Endothelial cell of umbilical vein (primary cell): ENCODE results near the gene ESYT2. TPM values are rescaled to one million over a fixed set of nuclear protein-coding genes. Genes with fewer than 3 reads are reported as not detected.

Experiments
- BruUV-seq: library from RNA; stranded (reverse); fragments of 400-500 nt; replicated peaks from 2 replicates; lab custom pipeline; 2021; lab: Mats Ljungman, UMichigan
- CTCF ChIA-PET: fragments of 300-600, 350-600 bp; sonication (Branson Sonifier 250); formaldehyde crosslinking; loops from one replicate; lab custom pipeline; 2021; ENCODE audit warnings: antibody characterized with exemption, inconsistent platforms; lab: Charles Lee
- POLR2A ChIA-PET: fragments of 300-600, 350-600 bp; sonication (Branson Sonifier 250); formaldehyde crosslinking; loops from one replicate; lab custom pipeline; 2021; ENCODE audit warnings: antibody characterized with exemption, inconsistent platforms; lab: Charles Lee
- DNase-seq: peaks from one replicate; pipeline ENCODE4 v3.0.0-alpha.2; 2011; ENCODE audit warnings: low read depth, low spot score
- FAIRE-seq: peaks from 2 replicates; lab custom pipeline; 2011; peaks lifted over from hg19 to GRCh38; lab: Jason Lieb, UNC
- H2AFZ ChIP-seq: 2 replicates; pipeline ENCODE4 v1.6.0; 2012; ENCODE audit warnings: low read depth, low read length, control low read depth, inconsistent platforms
- H3K27ac ChIP-seq: 2 replicates; pipeline ENCODE4 v1.5.1; 2011; ENCODE audit warnings: low read depth, mild to moderate bottlenecking, control low read depth, low read length, moderate library complexity; ENCODE audit not compliant: insufficient read depth
- H3K27me3 ChIP-seq, 2 experiments: 2 replicates each; pipeline versions ENCODE4 v1.6.0 to v1.6.1; 2011; ENCODE audit warnings: low read length in 2 of 2, mixed read lengths in 1 of 2; ENCODE audit not compliant: control insufficient read depth in 2 of 2, insufficient read depth in 2 of 2
- H3K36me3 ChIP-seq, 2 experiments: 2 replicates in 1 of 2; 3 replicates in 1 of 2; pipeline ENCODE4 v1.5.1; 2011; ENCODE audit warnings: low read length in 2 of 2, mild to moderate bottlenecking in 1 of 2, moderate library complexity in 1 of 2; ENCODE audit not compliant: control insufficient read depth in 2 of 2, insufficient read depth in 2 of 2; ENCODE audit errors: extremely low read depth in 1 of 2
- H3K4me1 ChIP-seq: 3 replicates; pipeline ENCODE4 v1.5.1; 2011; ENCODE audit warnings: mild to moderate bottlenecking, low read length; ENCODE audit not compliant: control insufficient read depth, insufficient read depth; ENCODE audit errors: extremely low read depth
- H3K4me2 ChIP-seq: 2 replicates; pipeline ENCODE4 v1.6.1; 2011; ENCODE audit warnings: low read length, control low read depth, mixed read lengths; ENCODE audit not compliant: insufficient read depth
- H3K4me3 ChIP-seq, 3 experiments: fragments of 200-600 bp in 1 of 3; sonication (generic), shearing (Covaris generic) in 1 of 3; replicated peaks in 1 of 3; 2 replicates each; pipeline ENCODE4 v1.5.1; 2011 to 2016; ENCODE audit warnings: control low read depth in 3 of 3, low read length in 3 of 3, mild to moderate bottlenecking in 2 of 3, inconsistent platforms in 1 of 3, low read depth in 1 of 3, moderate library complexity in 1 of 3; ENCODE audit not compliant: insufficient read depth in 1 of 3
- H3K79me2 ChIP-seq: 2 replicates; pipeline ENCODE4 v1.6.0; 2012; ENCODE audit warnings: low read length, inconsistent platforms; ENCODE audit not compliant: control insufficient read depth, insufficient read depth
- H3K9ac ChIP-seq: replicated peaks from 2 replicates; pipeline ENCODE3; 2011; ENCODE audit warnings: low read length, control low read depth; ENCODE audit not compliant: insufficient read depth; ENCODE audit errors: extremely low read depth
- H3K9me1 ChIP-seq: replicated peaks from 3 replicates; pipeline ENCODE4 v1.6.0; 2011; ENCODE audit warnings: mild to moderate bottlenecking, low read length; ENCODE audit not compliant: control insufficient read depth, insufficient read depth; ENCODE audit errors: extremely low read depth
- H3K9me3 ChIP-seq: replicated peaks from 2 replicates; pipeline ENCODE4 v1.5.1; 2012; ENCODE audit warnings: low read length, inconsistent platforms; ENCODE audit not compliant: control insufficient read depth, insufficient read depth
- H4K20me1 ChIP-seq: replicated peaks from 2 replicates; pipeline ENCODE3; 2011; ENCODE audit warnings: mild to moderate bottlenecking, low read length; ENCODE audit not compliant: control insufficient read depth, insufficient read depth; ENCODE audit errors: extremely low read depth
- EZH2 ChIP-seq: IDR thresholded peaks from 2 replicates; pipeline ENCODE4 v1.6.1; 2012; ENCODE audit warnings: borderline replicate concordance, low read depth, mild to moderate bottlenecking, moderate library complexity, low read length, inconsistent platforms; ENCODE audit not compliant: severe bottlenecking
- FOS ChIP-seq: IDR thresholded peaks from 2 replicates; pipeline ENCODE4 v1.6.1; 2011; ENCODE audit warnings: mild to moderate bottlenecking, low read length, moderate library complexity, borderline replicate concordance; ENCODE audit not compliant: insufficient read depth
- GATA2 ChIP-seq: IDR thresholded peaks from 2 replicates; pipeline ENCODE4 v1.7.0; 2011; ENCODE audit warnings: low read depth, mild to moderate bottlenecking, moderate library complexity, mixed read lengths, low read length; ENCODE audit not compliant: insufficient read length, insufficient read depth
- JUN ChIP-seq: IDR thresholded peaks from 2 replicates; pipeline ENCODE4 v1.6.1; 2011; ENCODE audit warnings: borderline replicate concordance, low read depth; ENCODE audit not compliant: insufficient read length, insufficient read depth
- MAX ChIP-seq: IDR thresholded peaks from 2 replicates; pipeline ENCODE4 v1.6.1; 2011; ENCODE audit not compliant: insufficient read depth, insufficient read length
- MYC ChIP-seq: IDR thresholded peaks from one replicate; pipeline ENCODE4 v1.6.1; 2011; ENCODE audit warnings: mild to moderate bottlenecking, low read depth, low read length
- POLR2A ChIP-seq: IDR thresholded peaks from 2 replicates; pipeline ENCODE4 v1.6.1; 2012; ENCODE audit warnings: low read depth, mild to moderate bottlenecking, control low read depth, low read length
- POLR2AphosphoS5 ChIP-seq: IDR thresholded peaks from 2 replicates; pipeline ENCODE4 v1.6.1; 2012; ENCODE audit warnings: low read depth, mild to moderate bottlenecking, control low read depth, low read length, moderate library complexity; ENCODE audit not compliant: insufficient read depth
- dilution Hi-C: fragments of 300-500 bp; cut with MboI; formaldehyde crosslinking; loops from one replicate; pipeline ENCODE4 v1.15.0; 2019; ENCODE audit warnings: low sequenced_read_pairs; ENCODE audit not compliant: extremely low pct_ligation_motif_present
- intact Hi-C: fragments of 100-400 bp; cut with micrococcal nuclease; formaldehyde crosslinking; loops from one replicate; pipeline ENCODE4 v1.10.0; 2022
- polyA plus RNA-seq, 4 experiments: library from polyadenylated mRNA; depleted of rRNA in 3 of 4; stranded (reverse) in 3 of 4; unstranded in 1 of 4; fragments of >200 nt; gene quantifications; 2 replicates each; pipeline versions ENCODE4 v1.2.1 to v1.2.3, GENCODE V29; 2011 to 2012; ENCODE audit warnings: missing spikeins in 1 of 4
- total RNA-seq: library from RNA; stranded (reverse); gene quantifications from 2 replicates; pipeline ENCODE4 v1.2.3, GENCODE V29; 2021
- TF ChIP-seq, protein P1 (sequence below), 2 donors: IDR thresholded peaks; 1 replicate in 1 of 2; 2 replicates in 1 of 2; pipeline ENCODE4 v1.5.1; 2011; ENCODE audit warnings: low read length in 2 of 2, mild to moderate bottlenecking in 2 of 2, moderate library complexity in 2 of 2, control low read depth in 1 of 2, inconsistent platforms in 1 of 2, low read depth in 1 of 2; ENCODE audit not compliant: insufficient read depth in 1 of 2; ENCODE audit errors: extremely low read depth in 1 of 2

Gene ESYT2
- total and polyA plus RNA-seq, 2 donors (not counting 3 experiments of a cell fraction or from before 2014, with no cell fraction given), result 18.8 to 46.6 TPM

DNA sequence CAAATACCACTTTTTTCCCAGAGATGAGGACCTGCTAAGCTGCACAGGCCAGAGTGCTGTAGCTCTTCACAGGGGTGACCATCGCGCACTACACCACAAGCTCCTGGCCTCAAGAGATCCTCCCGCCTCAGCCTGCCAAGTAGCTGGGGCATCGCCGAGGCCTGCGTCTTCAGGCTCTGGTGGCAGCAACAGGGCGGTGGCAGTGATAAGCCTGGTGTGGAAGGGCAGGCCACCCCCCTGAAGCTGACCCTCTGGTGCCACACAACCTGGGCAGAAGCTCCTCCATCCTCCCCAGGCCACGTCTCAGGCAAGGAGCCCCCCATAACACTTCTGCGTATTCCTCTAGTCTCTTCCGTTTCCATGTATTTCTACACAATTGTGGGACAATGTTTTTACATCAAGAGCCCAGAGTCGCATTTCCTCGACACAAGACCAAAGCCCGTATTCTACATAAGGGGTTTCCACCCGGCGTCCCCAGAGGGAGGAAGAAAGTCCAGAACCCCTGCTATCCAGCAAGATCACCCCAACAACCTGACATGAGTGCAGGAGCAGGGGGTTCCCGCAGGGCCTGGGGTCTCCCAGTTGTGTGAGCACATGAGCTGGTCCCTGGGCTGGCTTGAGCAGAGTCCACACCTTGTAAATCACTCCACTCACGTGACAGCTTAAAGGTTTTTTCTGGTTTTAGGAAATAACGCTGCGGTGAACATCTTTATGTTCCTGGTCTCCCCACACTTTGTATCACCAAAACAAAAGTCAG is 87.1 kb downstream of the ESYT2 start:
- BruUV-seq, result no TSS peak
- no peak for FAIRE-seq
- no peak for DNase-seq
- Histone ChIP-seq H3K79me2 (no peaks in the 10 kb centered on the region), H3K9me1 (no peaks in the 10 kb centered on the region), H2AFZ (no peak overlapping the region), H3K27ac (no peak overlapping the region), H3K9ac (no peak overlapping the region), H3K27me3 (no peaks in the 10 kb centered on the region), H3K4me3 (no peak overlapping the region), H3K4me1 (peaks cover 22% of the 10 kb centered on the region), H4K20me1 (no peaks in the 10 kb centered on the region), H3K9me3 (no peaks in the 10 kb centered on the region), H3K4me2 (no peak overlapping the region), H3K36me3 (peaks cover 0 to 12% of the 10 kb centered on the region in 2 experiments)
- intact Hi-C loops, result no loop called here
- TF ChIP-seq, protein P1, sequence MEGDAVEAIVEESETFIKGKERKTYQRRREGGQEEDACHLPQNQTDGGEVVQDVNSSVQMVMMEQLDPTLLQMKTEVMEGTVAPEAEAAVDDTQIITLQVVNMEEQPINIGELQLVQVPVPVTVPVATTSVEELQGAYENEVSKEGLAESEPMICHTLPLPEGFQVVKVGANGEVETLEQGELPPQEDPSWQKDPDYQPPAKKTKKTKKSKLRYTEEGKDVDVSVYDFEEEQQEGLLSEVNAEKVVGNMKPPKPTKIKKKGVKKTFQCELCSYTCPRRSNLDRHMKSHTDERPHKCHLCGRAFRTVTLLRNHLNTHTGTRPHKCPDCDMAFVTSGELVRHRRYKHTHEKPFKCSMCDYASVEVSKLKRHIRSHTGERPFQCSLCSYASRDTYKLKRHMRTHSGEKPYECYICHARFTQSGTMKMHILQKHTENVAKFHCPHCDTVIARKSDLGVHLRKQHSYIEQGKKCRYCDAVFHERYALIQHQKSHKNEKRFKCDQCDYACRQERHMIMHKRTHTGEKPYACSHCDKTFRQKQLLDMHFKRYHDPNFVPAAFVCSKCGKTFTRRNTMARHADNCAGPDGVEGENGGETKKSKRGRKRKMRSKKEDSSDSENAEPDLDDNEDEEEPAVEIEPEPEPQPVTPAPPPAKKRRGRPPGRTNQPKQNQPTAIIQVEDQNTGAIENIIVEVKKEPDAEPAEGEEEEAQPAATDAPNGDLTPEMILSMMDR (IDR thresholded peaks at IDR 0.05; ENCODE audit: extremely low read depth in 1 of 2, insufficient read depth in 1 of 2, low read depth in 1 of 2, low read length in 2 of 2), result no peak
- TF ChIP-seq POLR2AphosphoS5 (no peak), MYC (no peak), MAX (no peak), POLR2A (no peak), JUN (no peak), FOS (no peak), EZH2 (no peak), GATA2 (no peak)
- POLR2A ChIA-PET, result interaction anchor here (2.4 kb wide), 1 partner anchor 37 kb away, joined by 12 read pairs; the partner anchor contains the start of gene NCAPG2
- dilution Hi-C loops, result no loop called here
- CTCF ChIA-PET, result interaction anchor here (0.8 to 4.3 kb wide), 5 partner anchors 28 to 235 kb away, joined by 4 to 39 read pairs (median 9); partner anchors contain the start of gene NCAPG2
